Left lobe of liver (tissue), 2 donors: Measurements from ENCODE around the gene STOML1. TPM values are rescaled to one million over a fixed set of nuclear protein-coding genes. Genes with fewer than 3 reads are reported as not detected.

Experiments used
- ATAC-seq: fragments of 200-7000 bp; cut with Tn5 transposase; one replicate; pipeline ENCODE4 v1.9.1; 2020; ENCODE audit warnings: mild to moderate bottlenecking, moderate library complexity
- DNase-seq: peaks from one replicate; pipeline ENCODE4 v3.0.0-alpha.2; 2020; ENCODE audit warnings: low spot score
- total RNA-seq: library from RNA; stranded (reverse); gene quantifications from one replicate; pipeline ENCODE4 v1.2.1, GENCODE V29; 2021
- donor health status: DM: no; HTN: no; CAD: no; lungs with moderate emphysema.
- donor health status: DM: no; HTN: yes; CAD: no.

Gene STOML1
- total RNA-seq, 1 donor from 2014 or later, result 8.1 TPM

DNA sequence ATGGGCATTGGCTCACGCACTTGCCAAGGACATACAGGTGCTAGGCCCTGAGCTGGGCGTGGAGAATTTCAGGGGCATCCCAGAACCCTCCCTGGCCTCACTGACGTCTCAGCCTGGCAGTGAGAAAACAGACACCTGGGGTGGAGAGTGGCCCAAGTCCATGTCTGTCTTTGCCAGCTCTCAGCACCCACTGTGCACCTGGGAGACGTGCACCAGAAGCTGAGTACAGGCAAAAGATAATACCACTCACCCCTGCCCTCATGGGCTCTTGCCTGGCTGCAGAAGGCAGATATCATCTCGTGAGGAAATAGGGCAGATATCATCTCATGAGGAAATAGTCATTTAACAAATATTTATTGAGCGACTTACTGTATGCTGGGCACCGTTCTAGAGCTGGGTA, 57.8 kb downstream of the STOML1 start:
- DNase-seq (no peak), ATAC-seq (no peak)

DNA sequence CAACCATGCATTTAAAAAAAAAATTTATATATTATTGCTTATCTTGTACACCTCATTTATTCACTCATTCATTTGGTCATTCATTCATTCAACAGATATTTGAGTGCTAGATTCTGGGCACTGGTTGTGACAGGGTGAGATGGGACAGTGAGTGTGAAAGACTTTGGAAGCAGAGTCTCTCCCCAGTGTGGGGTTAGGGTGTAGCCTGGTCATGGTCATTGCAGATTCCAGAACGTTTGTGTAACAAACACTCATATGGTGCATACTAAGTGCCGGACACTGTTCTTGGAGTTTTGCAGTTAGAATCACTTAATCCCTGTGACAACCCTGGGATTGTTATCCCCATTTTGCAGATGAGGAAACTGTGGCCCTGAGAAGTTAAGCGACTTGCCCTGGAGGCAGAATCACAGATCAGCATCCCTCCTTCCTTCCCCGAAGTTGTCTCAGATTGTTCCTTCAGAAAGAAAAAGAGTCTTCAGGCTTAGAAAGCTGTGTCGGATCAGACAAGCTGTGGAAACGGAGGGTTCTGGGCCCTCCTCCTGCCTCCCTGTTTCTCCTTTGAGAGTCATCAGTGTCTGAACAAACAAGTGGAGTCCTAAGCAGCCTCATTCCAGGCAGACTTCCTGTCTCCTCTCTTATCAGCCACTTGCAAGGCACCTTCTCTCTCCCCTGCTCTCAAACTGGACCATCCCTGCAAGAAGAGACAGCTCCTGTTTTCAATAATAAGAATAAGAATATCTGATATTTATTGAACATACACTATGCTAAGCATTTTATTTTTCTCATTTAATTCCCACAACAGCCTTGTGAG, 59.5 kb downstream of the STOML1 start:
- ATAC-seq, result no peak
- DNase-seq, result no peak

DNA sequence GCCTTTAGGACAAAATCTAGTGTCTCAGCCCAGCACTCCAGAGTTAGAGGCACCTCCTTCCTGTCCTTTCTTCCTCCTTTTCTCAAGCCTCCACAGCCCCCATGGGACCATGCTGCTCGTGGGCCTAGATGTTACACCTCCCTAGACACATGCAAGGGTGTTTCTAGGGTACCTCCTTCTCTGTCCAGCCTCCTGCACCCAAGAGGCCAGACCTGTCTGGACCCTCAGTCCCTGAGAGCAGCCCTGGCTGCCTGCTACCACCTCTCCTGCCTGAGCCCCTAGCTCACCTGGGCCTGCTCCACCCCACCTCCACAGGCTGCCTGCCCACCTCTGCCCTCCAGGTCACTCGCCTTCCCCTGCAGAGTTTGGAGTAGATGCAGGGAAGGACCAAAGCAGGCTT, 60.7 kb downstream of the STOML1 start:
- ATAC-seq, result no peak
- DNase-seq, result no peak

DNA sequence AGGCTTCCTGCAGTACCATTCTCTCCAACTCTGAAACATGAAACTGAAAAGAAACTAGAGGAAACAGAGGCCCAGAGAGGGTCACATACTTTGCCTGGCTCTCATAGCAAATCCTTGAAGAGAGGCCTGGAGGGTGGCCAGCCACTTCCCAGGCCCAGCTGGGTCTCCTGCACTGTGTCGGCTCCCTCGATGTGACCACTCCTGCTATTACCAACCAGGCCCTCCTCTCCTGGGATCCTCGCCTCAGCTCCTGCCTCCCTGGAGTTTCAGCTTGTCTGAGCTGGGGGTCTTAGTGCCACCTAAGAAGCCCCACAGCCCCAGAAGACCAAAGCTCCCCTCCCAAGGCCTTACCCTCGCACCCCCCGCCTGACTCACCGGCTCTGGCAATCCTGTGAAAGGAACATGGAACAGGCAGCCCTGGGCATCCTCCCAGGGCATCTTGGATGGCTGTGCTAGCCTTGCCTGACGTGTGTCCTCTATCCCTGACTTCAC, 61.3 kb downstream of the STOML1 start:
- DNase-seq (no peak), ATAC-seq (no peak)

DNA sequence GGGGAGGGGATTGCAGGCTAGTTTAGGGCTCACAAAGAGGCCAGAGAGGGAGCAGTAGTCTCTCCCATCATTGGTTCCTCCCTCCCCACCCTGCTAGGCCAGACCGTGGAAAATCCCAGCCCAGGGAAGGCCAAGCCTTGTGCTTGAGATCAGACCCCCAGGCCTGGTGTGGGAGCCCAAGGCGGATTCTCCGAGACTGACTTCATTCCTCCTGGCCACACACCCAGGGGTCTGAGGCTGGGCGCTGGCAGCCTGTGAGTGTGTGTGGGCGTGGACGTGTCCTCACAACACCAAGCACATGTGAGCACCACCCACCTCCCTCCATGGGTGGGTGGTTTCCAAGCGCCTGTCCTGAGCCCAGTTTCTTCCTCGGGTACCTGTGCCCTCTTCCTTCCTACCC, 61.7 kb downstream of the STOML1 start:
- no peak for DNase-seq
- no peak for ATAC-seq

DNA sequence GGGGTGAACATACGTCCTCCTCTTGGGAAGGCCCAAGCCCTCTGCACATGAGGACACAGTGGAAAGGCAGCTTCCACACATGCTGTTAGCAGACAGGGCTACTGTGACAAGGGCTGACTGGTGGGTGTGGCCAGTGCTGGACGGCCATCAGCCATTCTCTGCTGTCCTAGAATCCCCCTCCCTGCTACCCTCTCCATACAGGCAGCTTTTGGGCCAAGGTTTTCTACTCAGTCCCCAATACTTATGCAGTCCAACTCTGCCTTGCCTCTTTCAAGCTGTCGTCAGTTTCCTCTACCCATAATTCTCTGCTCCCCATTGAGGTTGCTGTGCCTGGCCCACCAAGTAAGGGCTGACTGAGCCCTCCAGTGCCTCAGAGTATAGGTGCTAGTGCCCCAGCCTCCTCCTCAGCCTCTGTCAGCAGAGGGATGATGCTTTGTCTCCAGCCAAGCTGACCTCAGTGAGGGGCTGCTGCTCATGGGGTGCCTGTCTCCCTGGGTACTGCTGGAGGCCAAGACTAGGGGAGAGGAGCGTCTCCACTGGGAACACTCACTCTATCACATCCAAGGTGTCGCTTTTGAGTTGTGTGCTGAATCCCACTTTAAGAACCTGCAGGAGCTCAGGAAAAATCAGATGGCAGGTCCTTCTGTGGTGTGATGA, 63.0 kb downstream of the STOML1 start:
- no peak for DNase-seq
- ATAC-seq, result no peak

Other genes with a start within 250 kb of the STOML1 start
- 1.4 TPM for gene INSYN1, start 238.9 kb downstream of the STOML1 start, total RNA-seq
- not detected for gene TBC1D21, start 118.7 kb downstream of the STOML1 start, total RNA-seq
- gene LOXL1, start 65.8 kb downstream of the STOML1 start, total RNA-seq, result 0.75 TPM
- 15.5 TPM for gene PML, start 2.4 kb upstream of the STOML1 start, total RNA-seq
- 1.6 TPM for gene GOLGA6A, start 90.3 kb upstream of the STOML1 start, total RNA-seq
- gene ISLR2, start 138.3 kb upstream of the STOML1 start, total RNA-seq, result 0.30 TPM
- gene ISLR, start 181.4 kb upstream of the STOML1 start, total RNA-seq, result 2.3 TPM
- not detected for gene STRA6, start 210.5 kb upstream of the STOML1 start, total RNA-seq
- not detected for gene CCDC33, start 244.0 kb upstream of the STOML1 start, total RNA-seq